GM23338 (cell line): ENCODE measurements around the gene DIP2C. TPM values are rescaled to one million over a fixed set of nuclear protein-coding genes. Genes with fewer than 3 reads are reported as not detected.
A peak's percentile ranks its signal among the peaks of the same experiment; 100 is the strongest.
"Not testable (repeated sequence)": the region's sequence is repeated elsewhere in the genome, so short reads cannot be mapped to it uniquely, and the experiment has no call there.

Source experiments
- ATAC-seq: fragments of 200-7000 bp; cut with Tn5 transposase; 3 replicates; pipeline ENCODE4 v1.9.1; 2020
- DNase-seq: peaks from one replicate; pipeline ENCODE4 v3.0.0-alpha.2; 2015; ENCODE audit warnings: low spot score
- H2AFZ ChIP-seq: fragments of 200-600 bp; sonication (generic); 2 replicates; pipeline ENCODE4 v1.8.0; 2016; ENCODE audit warnings: antibody characterized with exemption, mild to moderate bottlenecking, moderate library complexity
- H3F3A ChIP-seq: fragments of 200-600 bp; sonication (generic); replicated peaks from 2 replicates; pipeline ENCODE4 v1.8.0; 2017; ENCODE audit warnings: antibody characterized with exemption, mixed run types, low read depth
- H3K27ac ChIP-seq: fragments of 200-600 bp; sonication (generic); 2 replicates; pipeline ENCODE4 v1.6.1; 2016; ENCODE audit warnings: low read depth
- H3K27me3 ChIP-seq: fragments of 200-600 bp; sonication (generic); 2 replicates; pipeline ENCODE4 v1.8.0; 2016; ENCODE audit warnings: mild to moderate bottlenecking, mixed run types, moderate library complexity; ENCODE audit not compliant: insufficient read depth
- H3K36me3 ChIP-seq: fragments of 200-600 bp; sonication (generic); 2 replicates; pipeline ENCODE4 v1.8.0; 2016; ENCODE audit warnings: mild to moderate bottlenecking; ENCODE audit not compliant: insufficient read depth
- H3K4me1 ChIP-seq: fragments of 200-600 bp; sonication (generic); 2 replicates; pipeline ENCODE4 v1.8.0; 2016; ENCODE audit warnings: mild to moderate bottlenecking, moderate library complexity; ENCODE audit not compliant: insufficient read depth
- H3K4me2 ChIP-seq: fragments of 200-600 bp; sonication (generic); 2 replicates; pipeline ENCODE4 v1.7.1; 2017; ENCODE audit warnings: mixed run types
- H3K4me3 ChIP-seq: fragments of 200-600 bp; sonication (generic); 2 replicates; pipeline ENCODE4 v1.6.1; 2016; ENCODE audit warnings: mixed run types
- H3K79me2 ChIP-seq: fragments of 200-600 bp; sonication (generic); replicated peaks from 2 replicates; pipeline ENCODE4 v1.8.0; 2017; ENCODE audit warnings: mild to moderate bottlenecking; ENCODE audit not compliant: insufficient read depth
- H3K9me2 ChIP-seq: fragments of 200-600 bp; sonication (generic); 2 replicates; pipeline ENCODE4 v1.8.0; 2017; ENCODE audit not compliant: insufficient read depth
- H4K20me1 ChIP-seq: fragments of 200-600 bp; sonication (generic); replicated peaks from 2 replicates; pipeline ENCODE4 v1.8.0; 2017; ENCODE audit warnings: mild to moderate bottlenecking; ENCODE audit not compliant: insufficient read depth
- H3K27ac Mint-ChIP-seq: 2 replicates; pipeline ENCODE4 v1.8.0; 2020; ENCODE audit warnings: inconsistent platforms, mild to moderate bottlenecking, moderate library complexity, mixed read lengths
- H3K27me3 Mint-ChIP-seq: 3 replicates; pipeline ENCODE4 v1.8.0; 2022; ENCODE audit warnings: low read depth, mild to moderate bottlenecking, moderate library complexity, mixed read lengths, inconsistent platforms; ENCODE audit not compliant: insufficient read depth, poor library complexity
- H3K36me3 Mint-ChIP-seq: 3 replicates; pipeline ENCODE4 v1.8.0; 2021; ENCODE audit warnings: low read depth, mild to moderate bottlenecking, inconsistent platforms, moderate library complexity, mixed read lengths
- H3K4me1 Mint-ChIP-seq: 3 replicates; pipeline ENCODE4 v1.8.0; 2020; ENCODE audit warnings: mild to moderate bottlenecking, inconsistent platforms, mixed read lengths
- H3K4me3 Mint-ChIP-seq: 3 replicates; pipeline ENCODE4 v1.8.0; 2021; ENCODE audit warnings: moderate library complexity, mild to moderate bottlenecking, inconsistent platforms, mixed read lengths
- H3K9me3 Mint-ChIP-seq: 3 replicates; pipeline ENCODE4 v1.8.0; 2020; ENCODE audit warnings: moderate library complexity, mild to moderate bottlenecking, inconsistent platforms, mixed read lengths
- CREB1 ChIP-seq: fragments of 250-450 bp; sonication (Bioruptor Pico); IDR thresholded peaks from 2 replicates; pipeline ENCODE4 v1.5.0; 2020; ENCODE audit warnings: low read depth, mild to moderate bottlenecking, moderate library complexity
- ETS1 ChIP-seq: IDR thresholded peaks from 2 replicates; pipeline ENCODE4 v1.6.1; 2016; ENCODE audit warnings: antibody characterized with exemption
- EZH2 ChIP-seq: fragments of 200-600 bp; sonication (generic); IDR thresholded peaks from one replicate; pipeline ENCODE4 v1.8.0; 2017; ENCODE audit warnings: antibody characterized with exemption, mild to moderate bottlenecking, low read depth; ENCODE audit not compliant: unreplicated experiment
- EZH2phosphoT487 ChIP-seq: fragments of 200-600 bp; sonication (generic); IDR thresholded peaks from one replicate; pipeline ENCODE4 v1.8.1; 2018; ENCODE audit warnings: antibody characterized with exemption; ENCODE audit not compliant: unreplicated experiment
- JUNB ChIP-seq: IDR thresholded peaks from one replicate; pipeline ENCODE4 v1.6.1; 2016; ENCODE audit warnings: antibody characterized with exemption; ENCODE audit not compliant: unreplicated experiment
- NANOG ChIP-seq: IDR thresholded peaks from 2 replicates; pipeline ENCODE4 v1.6.1; 2016; ENCODE audit warnings: antibody characterized with exemption, borderline replicate concordance
- POLR2AphosphoS5 ChIP-seq: IDR thresholded peaks from 2 replicates; pipeline ENCODE4 v1.6.1; 2016; ENCODE audit warnings: antibody characterized with exemption, low read depth
- REST ChIP-seq: IDR thresholded peaks from one replicate; pipeline ENCODE4 v1.6.1; 2018; ENCODE audit warnings: antibody characterized with exemption; ENCODE audit not compliant: unreplicated experiment
- STAT1 ChIP-seq: IDR thresholded peaks from one replicate; pipeline ENCODE4 v1.6.1; 2016; ENCODE audit warnings: antibody characterized with exemption; ENCODE audit not compliant: unreplicated experiment
- ZNF114 ChIP-seq: fragments of 250-450 bp; sonication (Bioruptor Pico); IDR thresholded peaks from 2 replicates; pipeline ENCODE4 v1.5.0; 2020; ENCODE audit warnings: mild to moderate bottlenecking, moderate library complexity
- ZNF331 ChIP-seq: fragments of 250-450 bp; sonication (Bioruptor Pico); IDR thresholded peaks from 2 replicates; pipeline ENCODE4 v1.5.0; 2020; ENCODE audit warnings: low read depth, mild to moderate bottlenecking, moderate library complexity
- ZNF462 ChIP-seq: fragments of 250-450 bp; sonication (Bioruptor Pico); IDR thresholded peaks from 2 replicates; pipeline ENCODE4 v1.5.0; 2020; ENCODE audit warnings: mild to moderate bottlenecking, moderate library complexity
- polyA plus RNA-seq: library from polyadenylated mRNA; unstranded; fragments of >200 nt; fragmentation: Nextera tagmentation; extraction: Ambion mirVana; gene quantifications from 2 replicates; pipeline ENCODE4 v1.2.1, GENCODE V29; 2016
- total RNA-seq: library from RNA; depleted of rRNA; stranded (reverse); fragments of >200 nt; shearing (Covaris generic); gene quantifications from 2 replicates; pipeline ENCODE4 v1.2.3, GENCODE V29; 2014

Gene DIP2C
- total and polyA plus RNA-seq, 2 experiments from 2014 or later = 5.1 to 7.7 TPM

- not testable (repeated sequence) for H3K27me3 ChIP-seq, H2AFZ ChIP-seq, H3K27ac ChIP-seq
These were observed 321.4 kb downstream of the DIP2C start for GRCh38 chr10:368107-368506.

GRCh38 chr10:367636-368035, 321.8 kb downstream of the DIP2C start:
- Histone ChIP-seq H3K9me2 (no peaks in the 10 kb centered on the region), H3K79me2 (no peaks in the 10 kb centered on the region), H3K4me3 (no peak overlapping the region), H3F3A (no peaks in the 10 kb centered on the region), H3K4me2 (no peak overlapping the region), H2AFZ (no peak overlapping the region), H3K27ac (no peak overlapping the region), H3K27me3 (no peaks in the 10 kb centered on the region), H3K4me1 (no peaks in the 10 kb centered on the region), H3K36me3 (no peaks in the 10 kb centered on the region), H4K20me1 (no peaks in the 10 kb centered on the region)
- DNase-seq (no peak), ATAC-seq (no peak)
- H3K27me3 Mint-ChIP-seq = peaks cover 10% of the 10 kb centered on the region
- H3K36me3 Mint-ChIP-seq = no peaks in the 10 kb centered on the region; the same call in 2 of the 3 replicates
- H3K4me3 Mint-ChIP-seq = no peak overlapping the region
- H3K4me1 Mint-ChIP-seq = no peaks in the 10 kb centered on the region; the same call in 2 of the 3 replicates
- peak overlapping the region; percentile 65 for H3K27ac Mint-ChIP-seq
- no peaks in the 10 kb centered on the region for H3K9me3 Mint-ChIP-seq
- no peak for TF ChIP-seq POLR2AphosphoS5
- no peak for TF ChIP-seq ZNF114 (CRISPR knock-in tag)
- no peak for TF ChIP-seq ZNF462 (CRISPR knock-in tag)
- no peak for TF ChIP-seq EZH2phosphoT487
- TF ChIP-seq ZNF331 (CRISPR knock-in tag) = no peak
- no peak for TF ChIP-seq REST
- TF ChIP-seq STAT1 = no peak
- TF ChIP-seq JUNB = no peak
- TF ChIP-seq NANOG = no peak
- TF ChIP-seq ETS1 = no peak
- no peak for TF ChIP-seq EZH2
- TF ChIP-seq CREB1 = no peak

More at GRCh38 chr10:368107-368506, 321.4 kb downstream of the DIP2C start:
- not testable (repeated sequence) for H3K27ac Mint-ChIP-seq, ATAC-seq, H3K4me2 ChIP-seq, H3K4me3 Mint-ChIP-seq, H4K20me1 ChIP-seq, H3K36me3 Mint-ChIP-seq, H3K79me2 ChIP-seq, H3K4me1 Mint-ChIP-seq, H3K9me3 Mint-ChIP-seq, H3F3A ChIP-seq, H3K9me2 ChIP-seq, H3K4me3 ChIP-seq, H3K4me1 ChIP-seq, DNase-seq, H3K36me3 ChIP-seq
- H3K27me3 Mint-ChIP-seq = peaks cover 10% of the 10 kb centered on the region
